ENCODE results near the gene SCARF2.

GRCh38 chr22:20388200-20388599, 49.4 kb downstream of the SCARF2 start:
- TF ChIP-seq CTCF (conservative IDR thresholded peaks at IDR 0.05; ENCODE audit: low read depth, low read length) (no peak), EZH2 (IDR thresholded peaks at IDR 0.05; ENCODE audit: low read length, unreplicated experiment) (no peak), EZH2phosphoT487 (IDR thresholded peaks at IDR 0.05; ENCODE audit: borderline replicate concordance, low read length) (no peak)

Data from PC-3 (cell line).